Measurements from ENCODE around the gene MAP2K4. TPM values are rescaled to one million over a fixed set of nuclear protein-coding genes. Genes with fewer than 3 reads are reported as not detected.

Gene MAP2K4
- total and polyA plus RNA-seq, 10 donors, result 8.2 to 35.1 (median 26.0) TPM

- no peak overlapping the region for H3K4me3 ChIP-seq
- peaks cover 0 to 19% (median 15%) of the 10 kb centered on the region in 8 donors for H3K9me3 ChIP-seq
- DNase-seq, result no peak
- TF ChIP-seq POLR2AphosphoS5 (IDR thresholded peaks at IDR 0.05) (no peak), POLR2A (IDR thresholded peaks at IDR 0.05) (no peak), CTCF (IDR thresholded peaks at IDR 0.05 in 8 of 11, conservative IDR thresholded peaks at IDR 0.05 in 3 of 11) (no peak)
- no peaks in the 10 kb centered on the region for H3K27me3 ChIP-seq (replicated peaks in 1 of 7)
- intact Hi-C loops (cut with DNase I; ENCODE audit: low total_unique reads), result no loop called here
- no peaks in the 10 kb centered on the region for H3K4me1 ChIP-seq
- H3K27ac ChIP-seq, result no peak overlapping the region
- no peaks in the 10 kb centered on the region for H3K36me3 ChIP-seq
- 76 to 83% (median 78%) methylated on average over 3 of the region's 3 CpGs for WGBS, 5 donors
Observed at GRCh38 chr17:12193144-12193735, 172.6 kb downstream of the MAP2K4 start.

Small RNA genes within 50 kb of the gene (microRNA-seq; reads per million reads assigned to microRNA genes)
- gene MIR744, result 1,891 to 2,897 (median 2,408) reads per million in 3 donors

Small RNA genes within 50 kb of the gene (small RNA-seq; reads per million reads assigned to genes)
- gene MIR744, result 26.0 to 57.9 (median 36.6) reads per million in 4 donors
- 0 reads per million in 4 donors for gene RNU11-2P

Other genes with a start within 250 kb of the MAP2K4 start
- gene ZNF18, start 23.4 kb upstream of the MAP2K4 start, total RNA-seq, result 10 to 100 TPM in 4 of 7 donors, 1 to 10 TPM in 3; 7.7 to 13.4 (median 10.2) TPM
- gene ZNF18, start 23.4 kb upstream of the MAP2K4 start, polyA plus RNA-seq, result 10 to 100 TPM in 1 of 3 donors, 1 to 10 TPM in 2; 7.0 to 10.9 (median 8.0) TPM

All from spleen (tissue), 11 donors.